ENCODE results near the gene MYH11. TPM values are rescaled to one million over a fixed set of nuclear protein-coding genes. Genes with fewer than 3 reads are reported as not detected.

Gene MYH11
- total RNA-seq, 1 experiment from 2014 or later: not detected

- no peak overlapping the region for H3K27ac Mint-ChIP-seq (ENCODE audit: low read depth, unreplicated experiment)
- CTCF ChIA-PET: interaction anchor here (0.7 kb wide), 1 partner anchor 84 kb away, joined by 5 read pairs; no protein-coding TSS in a partner anchor
- H3K9me3 Mint-ChIP-seq (ENCODE audit: unreplicated experiment): no peaks in the 10 kb centered on the region
- POLR2A ChIA-PET: no interaction called here
- intact Hi-C loops (cut with micrococcal nuclease): no loop called here
- no peak overlapping the region for H3K4me3 Mint-ChIP-seq (ENCODE audit: unreplicated experiment)
- BruUV-seq (replicated peaks): no TSS peak
- peaks cover 49% of the 10 kb centered on the region for H3K27me3 Mint-ChIP-seq (ENCODE audit: insufficient read depth, unreplicated experiment)
- H3K36me3 Mint-ChIP-seq (ENCODE audit: insufficient read depth, unreplicated experiment): no peaks in the 10 kb centered on the region
- peaks cover 7% of the 10 kb centered on the region for H3K4me1 Mint-ChIP-seq (ENCODE audit: insufficient read depth, unreplicated experiment)
- no peak for DNase-seq (ENCODE audit: unreplicated experiment)
- no peak for TF ChIP-seq CTCF (IDR thresholded peaks at IDR 0.05; ENCODE audit: unreplicated experiment)
These were observed 646 bp downstream of the MYH11 start for GRCh38 chr16:15856182-15856581.

- POLR2A ChIA-PET: no interaction called here
- CTCF ChIA-PET: no interaction called here
- Mint-ChIP-seq H3K4me1 (ENCODE audit: insufficient read depth, unreplicated experiment) (peaks cover 7% of the 10 kb centered on the region), H3K36me3 (ENCODE audit: insufficient read depth, unreplicated experiment) (no peaks in the 10 kb centered on the region), H3K4me3 (ENCODE audit: unreplicated experiment) (no peak overlapping the region), H3K9me3 (ENCODE audit: unreplicated experiment) (no peaks in the 10 kb centered on the region), H3K27ac (ENCODE audit: low read depth, unreplicated experiment) (no peak overlapping the region), H3K27me3 (ENCODE audit: insufficient read depth, unreplicated experiment) (peaks cover 49% of the 10 kb centered on the region)
- intact Hi-C loops (cut with micrococcal nuclease): no loop called here
- no TSS peak for BruUV-seq (replicated peaks)
- no peak for DNase-seq (ENCODE audit: unreplicated experiment)
- TF ChIP-seq CTCF (IDR thresholded peaks at IDR 0.05; ENCODE audit: unreplicated experiment): no peak
These were observed 1.2 kb downstream of the MYH11 start for GRCh38 chr16:15855704-15856003.

- H3K4me1 Mint-ChIP-seq (ENCODE audit: insufficient read depth, unreplicated experiment): peaks cover 7% of the 10 kb centered on the region
- peaks cover 49% of the 10 kb centered on the region for H3K27me3 Mint-ChIP-seq (ENCODE audit: insufficient read depth, unreplicated experiment)
- POLR2A ChIA-PET: interaction anchor here (1.3 kb wide), 1 partner anchor 45 kb away, joined by 3 read pairs; no protein-coding TSS in a partner anchor
- H3K4me3 Mint-ChIP-seq (ENCODE audit: unreplicated experiment): no peak overlapping the region
- no TSS peak for BruUV-seq (replicated peaks)
- H3K9me3 Mint-ChIP-seq (ENCODE audit: unreplicated experiment): no peaks in the 10 kb centered on the region
- H3K36me3 Mint-ChIP-seq (ENCODE audit: insufficient read depth, unreplicated experiment): no peaks in the 10 kb centered on the region
- H3K27ac Mint-ChIP-seq (ENCODE audit: low read depth, unreplicated experiment): no peak overlapping the region
- CTCF ChIA-PET: no interaction called here
- intact Hi-C loops (cut with micrococcal nuclease): no loop called here
- DNase-seq (ENCODE audit: unreplicated experiment): no peak
- TF ChIP-seq CTCF (IDR thresholded peaks at IDR 0.05; ENCODE audit: unreplicated experiment): no peak
These were observed 1.7 kb downstream of the MYH11 start for GRCh38 chr16:15854906-15855703.

- Mint-ChIP-seq H3K4me3 (ENCODE audit: unreplicated experiment) (no peak overlapping the region), H3K9me3 (ENCODE audit: unreplicated experiment) (no peaks in the 10 kb centered on the region), H3K27ac (ENCODE audit: low read depth, unreplicated experiment) (no peak overlapping the region), H3K27me3 (ENCODE audit: insufficient read depth, unreplicated experiment) (peaks cover 49% of the 10 kb centered on the region), H3K4me1 (ENCODE audit: insufficient read depth, unreplicated experiment) (peaks cover 7% of the 10 kb centered on the region), H3K36me3 (ENCODE audit: insufficient read depth, unreplicated experiment) (no peaks in the 10 kb centered on the region)
- TF ChIP-seq CTCF (IDR thresholded peaks at IDR 0.05; ENCODE audit: unreplicated experiment): no peak
- DNase-seq (ENCODE audit: unreplicated experiment): no peak
- intact Hi-C loops (cut with micrococcal nuclease): no loop called here
- ChIA-PET CTCF (interaction anchor here (0.7 to 1.0 kb wide), 2 partner anchors 19 to 274 kb away, joined by 3 read pairs; no protein-coding TSS in a partner anchor), POLR2A (interaction anchor here (1.3 kb wide), 1 partner anchor 46 kb away, joined by 3 read pairs; no protein-coding TSS in a partner anchor)
- no TSS peak for BruUV-seq (replicated peaks)
These were observed 2.8 kb downstream of the MYH11 start for GRCh38 chr16:15854061-15854460.
